Transverse colon (tissue), 3 donors: ENCODE results near the gene APOC3.

Source experiments
- EP300 ChIP-seq: sonication (generic); formaldehyde crosslinking; IDR thresholded peaks from one replicate; pipeline ENCODE4 v1.6.1; 2017; ENCODE audit warnings: antibody characterized with exemption, low read depth
- POLR2A ChIP-seq: fragments of 450-650 bp; IDR thresholded peaks from one replicate; pipeline ENCODE4 v1.6.1; 2016; ENCODE audit warnings: antibody characterized with exemption, mild to moderate bottlenecking, moderate library complexity
- TF ChIP-seq, protein P1 (sequence below), 5 experiments: fragments of 200-600 bp in 3 of 5; fragments of 450-650 bp in 2 of 5; sonication (generic) in 3 of 5; IDR thresholded peaks; 1 replicate in 2 of 5; 2 replicates in 3 of 5; pipeline ENCODE4 v1.5.1; 2016 to 2017; ENCODE audit warnings: antibody characterized with exemption in 5 of 5, inconsistent platforms in 3 of 5, mild to moderate bottlenecking in 2 of 5, moderate library complexity in 1 of 5

DNA sequence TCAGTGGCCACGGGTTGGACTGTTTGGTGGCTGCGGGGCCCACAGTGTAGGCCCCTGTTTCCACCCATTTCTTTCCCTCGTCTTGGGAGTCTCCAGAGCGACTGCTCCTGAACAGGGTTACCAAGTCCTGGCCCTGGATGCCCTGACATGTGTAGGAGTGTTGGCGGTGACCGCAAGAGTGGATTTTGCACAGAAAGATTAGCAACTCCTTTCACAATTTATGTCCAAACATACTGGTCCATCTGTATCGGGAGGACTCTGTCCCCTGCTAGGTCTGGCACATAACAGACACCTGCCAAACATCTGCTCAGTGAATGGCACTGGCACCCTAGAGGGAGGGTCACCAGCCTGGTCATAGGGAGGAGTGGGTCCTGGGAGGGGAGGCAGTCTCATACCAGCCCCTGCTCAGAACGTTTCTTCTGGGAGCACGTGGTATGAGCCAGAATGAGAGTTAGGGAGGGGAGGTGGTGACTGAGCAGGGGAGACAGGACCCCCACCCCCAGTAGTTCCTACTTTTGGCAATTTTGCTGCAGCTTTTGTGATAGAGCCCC is 11.1 kb downstream of the APOC3 start:
- TF ChIP-seq, protein P1, sequence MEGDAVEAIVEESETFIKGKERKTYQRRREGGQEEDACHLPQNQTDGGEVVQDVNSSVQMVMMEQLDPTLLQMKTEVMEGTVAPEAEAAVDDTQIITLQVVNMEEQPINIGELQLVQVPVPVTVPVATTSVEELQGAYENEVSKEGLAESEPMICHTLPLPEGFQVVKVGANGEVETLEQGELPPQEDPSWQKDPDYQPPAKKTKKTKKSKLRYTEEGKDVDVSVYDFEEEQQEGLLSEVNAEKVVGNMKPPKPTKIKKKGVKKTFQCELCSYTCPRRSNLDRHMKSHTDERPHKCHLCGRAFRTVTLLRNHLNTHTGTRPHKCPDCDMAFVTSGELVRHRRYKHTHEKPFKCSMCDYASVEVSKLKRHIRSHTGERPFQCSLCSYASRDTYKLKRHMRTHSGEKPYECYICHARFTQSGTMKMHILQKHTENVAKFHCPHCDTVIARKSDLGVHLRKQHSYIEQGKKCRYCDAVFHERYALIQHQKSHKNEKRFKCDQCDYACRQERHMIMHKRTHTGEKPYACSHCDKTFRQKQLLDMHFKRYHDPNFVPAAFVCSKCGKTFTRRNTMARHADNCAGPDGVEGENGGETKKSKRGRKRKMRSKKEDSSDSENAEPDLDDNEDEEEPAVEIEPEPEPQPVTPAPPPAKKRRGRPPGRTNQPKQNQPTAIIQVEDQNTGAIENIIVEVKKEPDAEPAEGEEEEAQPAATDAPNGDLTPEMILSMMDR (IDR thresholded peaks at IDR 0.05) = no peak
- no peak for TF ChIP-seq POLR2A
- no peak for TF ChIP-seq EP300
